Retinal pigment epithelial cell (primary cell): ENCODE data around the gene CDHR3.

Source experiments
- DNase-seq: peaks from one replicate; pipeline ENCODE4 v3.0.0-alpha.2; 2010; ENCODE audit warnings: low read depth
- H3K4me3 ChIP-seq: 2 replicates; pipeline ENCODE4 v1.5.1; 2011; ENCODE audit warnings: mild to moderate bottlenecking, low read length, control low read depth, moderate library complexity
- CTCF ChIP-seq: conservative IDR thresholded peaks from 2 replicates; pipeline ENCODE4 v1.5.1; 2011; ENCODE audit warnings: low read depth, low read length, control low read depth, inconsistent platforms

The CDHR3 gene

GRCh38 chr7:106035568-106035967, 72.5 kb downstream of the CDHR3 start:
- no peak for TF ChIP-seq CTCF
- no peak overlapping the region for H3K4me3 ChIP-seq
- DNase-seq, result no peak

GRCh38 chr7:106036004-106036403, 72.9 kb downstream of the CDHR3 start:
- no peak for DNase-seq
- no peak for TF ChIP-seq CTCF
- no peak overlapping the region for H3K4me3 ChIP-seq

GRCh38 chr7:106037489-106038176, 74.6 kb downstream of the CDHR3 start:
- no peak for DNase-seq
- H3K4me3 ChIP-seq, result no peak overlapping the region
- no peak for TF ChIP-seq CTCF

- no peak for TF ChIP-seq CTCF
- no peak overlapping the region for H3K4me3 ChIP-seq
- DNase-seq, result no peak
These were observed 75.2 kb downstream of the CDHR3 start for GRCh38 chr7:106038289-106038688.

GRCh38 chr7:106038916-106039315, 75.9 kb downstream of the CDHR3 start:
- no peak overlapping the region for H3K4me3 ChIP-seq
- TF ChIP-seq CTCF, result no peak
- no peak for DNase-seq

GRCh38 chr7:106039486-106040060, 76.5 kb downstream of the CDHR3 start:
- no peak for TF ChIP-seq CTCF
- H3K4me3 ChIP-seq, result no peak overlapping the region
- DNase-seq, result no peak

GRCh38 chr7:106041140-106041717, 78.2 kb downstream of the CDHR3 start:
- TF ChIP-seq CTCF, result peak; percentile 91
- no peak for DNase-seq
- no peak overlapping the region for H3K4me3 ChIP-seq
